Trophoblast cell (in vitro differentiated cells and primary cell): ENCODE measurements around the gene NECAB3.

Experiments used
- DNase-seq, 2 donors: peaks; one replicate each; pipeline ENCODE4 v3.0.0-alpha.2; 2016
- H2AFZ ChIP-seq: 2 replicates; pipeline ENCODE4 v1.6.1; 2013; ENCODE audit warnings: low read length, moderate library complexity, mild to moderate bottlenecking; ENCODE audit not compliant: insufficient read depth, poor library complexity
- H2AK5ac ChIP-seq: 2 replicates; pipeline ENCODE4 v1.6.1; 2013; ENCODE audit warnings: mild to moderate bottlenecking, low read length
- H2BK120ac ChIP-seq: 2 replicates; pipeline ENCODE4 v1.6.1; 2013; ENCODE audit warnings: low read length, mild to moderate bottlenecking, moderate library complexity; ENCODE audit not compliant: insufficient read depth, poor library complexity
- H2BK12ac ChIP-seq: 2 replicates; pipeline ENCODE4 v1.6.1; 2013; ENCODE audit warnings: mild to moderate bottlenecking, low read length, moderate library complexity
- H2BK5ac ChIP-seq: 2 replicates; pipeline ENCODE4 v1.6.1; 2013; ENCODE audit warnings: low read length, low read depth, moderate library complexity, mild to moderate bottlenecking; ENCODE audit not compliant: poor library complexity
- H3K14ac ChIP-seq: 2 replicates; pipeline ENCODE4 v1.6.1; 2013; ENCODE audit warnings: mild to moderate bottlenecking, low read length
- H3K18ac ChIP-seq: 2 replicates; pipeline ENCODE4 v1.6.1; 2013; ENCODE audit warnings: mild to moderate bottlenecking, low read length
- H3K23ac ChIP-seq: 2 replicates; pipeline ENCODE4 v1.6.1; 2013; ENCODE audit warnings: low read length
- H3K27ac ChIP-seq: 2 replicates; pipeline ENCODE4 v1.5.1; 2013; ENCODE audit warnings: low read depth, mild to moderate bottlenecking, inconsistent platforms, low read length, moderate library complexity
- H3K27me3 ChIP-seq: 2 replicates; pipeline ENCODE4 v1.6.1; 2013; ENCODE audit warnings: inconsistent platforms, mild to moderate bottlenecking, low read length, moderate library complexity; ENCODE audit not compliant: insufficient read depth
- H3K36me3 ChIP-seq, 2 experiments: 1 replicate in 1 of 2; 2 replicates in 1 of 2; pipeline ENCODE4 v1.6.1; 2013; ENCODE audit warnings: low read length in 2 of 2, mild to moderate bottlenecking in 2 of 2, moderate library complexity in 1 of 2; ENCODE audit not compliant: insufficient read depth in 2 of 2, control insufficient read depth in 1 of 2
- H3K4ac ChIP-seq: 2 replicates; pipeline ENCODE4 v1.6.1; 2013; ENCODE audit warnings: low read depth, mild to moderate bottlenecking, low read length, moderate library complexity
- H3K4me1 ChIP-seq, 2 experiments: 1 replicate in 1 of 2; 2 replicates in 1 of 2; pipeline ENCODE4 v1.6.1; 2013; ENCODE audit warnings: low read length in 2 of 2, mild to moderate bottlenecking in 2 of 2, moderate library complexity in 1 of 2; ENCODE audit not compliant: insufficient read depth in 2 of 2, control insufficient read depth in 1 of 2
- H3K4me2 ChIP-seq: 2 replicates; pipeline ENCODE4 v1.6.1; 2013; ENCODE audit warnings: inconsistent platforms, mild to moderate bottlenecking, low read length, moderate library complexity
- H3K4me3 ChIP-seq: 2 replicates; pipeline ENCODE4 v1.5.1; 2013; ENCODE audit warnings: mild to moderate bottlenecking, low read depth, low read length, inconsistent platforms
- H3K79me1 ChIP-seq: one replicate; pipeline ENCODE4 v1.6.1; 2013; ENCODE audit warnings: low read length
- H3K79me2 ChIP-seq: 2 replicates; pipeline ENCODE4 v1.6.1; 2013; ENCODE audit warnings: low read length, mild to moderate bottlenecking; ENCODE audit not compliant: control insufficient read depth, insufficient read depth, poor library complexity
- H3K9ac ChIP-seq: 2 replicates; pipeline ENCODE4 v1.6.1; 2013; ENCODE audit warnings: mild to moderate bottlenecking, low read length
- H3K9me3 ChIP-seq: 2 replicates; pipeline ENCODE4 v1.6.1; 2013; ENCODE audit warnings: low read depth, mild to moderate bottlenecking, control low read depth, inconsistent platforms, low read length; ENCODE audit not compliant: insufficient read depth
- H4K12ac ChIP-seq: 2 replicates; pipeline ENCODE4 v1.6.1; 2013; ENCODE audit warnings: low read depth, mild to moderate bottlenecking, low read length, moderate library complexity
- H4K8ac ChIP-seq: 2 replicates; pipeline ENCODE4 v1.6.1; 2013; ENCODE audit warnings: low read depth, mild to moderate bottlenecking, low read length, moderate library complexity
- H4K91ac ChIP-seq: one replicate; pipeline ENCODE4 v1.6.1; 2013; ENCODE audit warnings: low read depth, mild to moderate bottlenecking, low read length, moderate library complexity
- WGBS: extraction: QIAGEN DNeasy Blood & Tissue Kit; methylation state at CpG from one replicate; pipeline ENCODE4 v1.1.7; 2013; ENCODE audit warnings: missing lambda C conversion rate; ENCODE audit not compliant: insufficient read length, insufficient coverage; ENCODE audit errors: extremely low coverage; 5-methylcytosine and 5-hydroxymethylcytosine counted together

Gene NECAB3

DNA sequence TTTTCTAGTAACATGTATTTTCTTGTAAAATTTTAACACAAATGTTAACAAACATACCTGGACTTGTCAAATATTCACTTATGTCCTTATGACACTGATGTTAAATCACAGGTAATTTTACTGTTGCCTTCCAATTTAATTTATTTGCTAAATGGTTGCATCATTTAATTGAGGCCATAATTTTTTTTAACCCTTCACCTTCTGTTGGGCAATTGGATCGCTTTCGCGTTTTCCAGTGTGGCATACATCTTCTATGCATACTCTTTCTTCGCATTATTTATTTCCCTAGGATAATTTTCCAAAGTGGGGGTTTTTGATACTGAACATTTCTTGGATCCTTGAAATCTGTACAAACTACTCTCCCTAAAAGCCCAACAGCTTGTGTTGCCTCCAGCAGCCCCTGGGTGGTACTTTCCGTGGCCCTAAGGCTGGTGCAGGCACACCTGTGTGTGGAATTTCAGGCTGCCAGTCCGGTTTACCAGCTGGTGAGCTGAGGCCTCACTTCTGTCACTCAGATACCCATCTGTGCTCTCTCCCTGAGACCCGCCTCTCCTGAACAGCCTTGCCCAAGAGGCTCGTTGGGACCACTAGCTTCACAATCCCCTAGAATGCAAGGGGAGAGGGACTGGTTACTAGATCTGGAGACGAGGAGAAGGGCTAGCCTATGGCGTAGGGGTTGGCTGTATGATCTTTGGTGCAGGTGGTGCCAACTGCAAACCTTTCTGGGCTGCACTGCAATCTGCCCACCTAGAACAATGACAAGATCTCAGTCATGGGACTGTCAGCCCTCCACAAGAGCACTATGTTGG lies 23.3 kb downstream of the NECAB3 start:
- no CpG with 5 or more reads among the region's 10 CpGs for WGBS

DNA sequence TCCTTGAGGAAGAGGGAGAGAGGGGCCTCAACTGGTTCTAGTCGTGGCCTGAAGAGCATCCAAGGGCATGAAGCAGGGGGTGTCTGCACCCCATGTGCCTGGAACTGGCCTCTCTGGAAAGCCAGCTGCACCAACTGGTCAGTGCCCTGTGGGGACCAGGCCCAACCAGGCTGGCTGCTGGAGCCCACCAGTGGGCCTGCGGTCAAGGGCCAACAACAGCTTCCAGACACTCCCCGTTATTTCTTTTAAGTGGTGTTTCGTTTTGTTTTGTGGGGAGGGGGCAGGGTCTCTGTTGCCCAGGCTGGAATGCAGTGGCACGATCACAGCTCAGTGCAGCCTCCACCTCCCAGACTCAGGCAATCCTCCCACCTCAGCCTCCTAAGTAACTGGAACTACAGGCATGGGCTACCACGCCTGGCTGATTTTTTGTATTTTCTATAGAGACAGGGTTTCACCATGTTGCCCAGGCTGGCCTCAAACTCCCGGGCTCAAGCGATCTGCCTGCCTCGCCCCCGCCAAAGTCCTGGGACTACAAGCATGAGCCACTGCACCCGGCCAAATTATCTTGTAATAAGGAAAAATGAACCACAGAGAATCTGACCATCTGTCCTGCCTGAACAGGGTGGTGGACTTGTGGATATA lies 24.0 kb downstream of the NECAB3 start:
- H2BK12ac ChIP-seq: no peak overlapping the region
- no peak overlapping the region for H2AK5ac ChIP-seq
- H3K18ac ChIP-seq: no peak overlapping the region
- no peak overlapping the region for H4K12ac ChIP-seq
- H3K79me1 ChIP-seq: no peaks in the 10 kb centered on the region
- no peak overlapping the region for H2AFZ ChIP-seq
- H2BK120ac ChIP-seq: no peak overlapping the region
- no peak overlapping the region for H3K14ac ChIP-seq
- no peaks in the 10 kb centered on the region for H3K27me3 ChIP-seq
- H3K4me1 ChIP-seq: peaks cover 6 to 9% of the 10 kb centered on the region in 2 experiments
- no peak overlapping the region for H3K4me3 ChIP-seq
- H3K9ac ChIP-seq: no peak overlapping the region
- no peak overlapping the region for H4K8ac ChIP-seq
- no peak overlapping the region for H4K91ac ChIP-seq
- WGBS: no CpG with 5 or more reads among the region's 11 CpGs
- no peak overlapping the region for H2BK5ac ChIP-seq
- H3K36me3 ChIP-seq: peaks cover 4 to 9% of the 10 kb centered on the region in 2 experiments
- no peak overlapping the region for H3K23ac ChIP-seq
- H3K4me2 ChIP-seq: no peak overlapping the region
- H3K4ac ChIP-seq: no peak overlapping the region
- H3K9me3 ChIP-seq: no peaks in the 10 kb centered on the region
- H3K27ac ChIP-seq: no peak overlapping the region
- DNase-seq: no peak
- H3K79me2 ChIP-seq: no peaks in the 10 kb centered on the region

More for the DNA sequence above, 23.3 kb downstream of the NECAB3 start:
- DNase-seq: peak; percentile 66 to 82
- Histone ChIP-seq H3K14ac (no peak overlapping the region), H3K4me3 (no peak overlapping the region), H3K4me2 (no peak overlapping the region), H3K4ac (no peak overlapping the region), H2BK5ac (no peak overlapping the region), H4K12ac (no peak overlapping the region), H4K8ac (no peak overlapping the region), H3K23ac (no peak overlapping the region), H2BK120ac (no peak overlapping the region), H3K27me3 (no peaks in the 10 kb centered on the region), H2AK5ac (no peak overlapping the region), H3K4me1 (peaks cover 7 to 10% of the 10 kb centered on the region in 2 experiments), H3K79me1 (no peaks in the 10 kb centered on the region), H3K79me2 (no peaks in the 10 kb centered on the region), H3K36me3 (peaks cover 2 to 6% of the 10 kb centered on the region in 2 experiments), H4K91ac (no peak overlapping the region), H3K27ac (no peak overlapping the region), H2AFZ (no peak overlapping the region), H2BK12ac (no peak overlapping the region), H3K18ac (no peak overlapping the region), H3K9me3 (no peaks in the 10 kb centered on the region), H3K9ac (no peak overlapping the region)

DNA sequence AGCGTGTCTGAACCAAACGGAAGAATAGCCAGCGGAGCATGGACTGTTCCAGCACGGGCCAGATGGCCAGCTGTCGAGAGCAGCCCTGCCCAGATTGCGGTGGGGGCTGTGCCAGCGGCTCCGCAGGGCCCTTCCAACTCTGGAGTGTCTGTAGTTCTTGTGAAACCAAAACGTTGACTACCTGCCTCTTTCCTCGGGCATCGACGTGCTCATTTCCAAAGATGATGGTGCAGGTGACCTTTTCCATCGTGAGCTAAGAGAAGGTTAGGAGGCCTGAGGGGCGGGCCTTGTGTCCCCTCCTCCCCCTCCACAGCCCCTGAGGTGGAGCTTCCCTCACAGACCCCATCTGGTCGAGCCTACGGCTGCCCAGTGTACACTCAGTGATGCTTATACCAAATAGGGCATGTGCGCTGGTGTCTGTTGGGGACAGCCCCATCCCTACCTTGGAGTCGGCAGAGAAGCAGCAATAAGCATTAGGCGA lies 25.0 kb downstream of the NECAB3 start:
- H3K27me3 ChIP-seq: no peaks in the 10 kb centered on the region

DNA sequence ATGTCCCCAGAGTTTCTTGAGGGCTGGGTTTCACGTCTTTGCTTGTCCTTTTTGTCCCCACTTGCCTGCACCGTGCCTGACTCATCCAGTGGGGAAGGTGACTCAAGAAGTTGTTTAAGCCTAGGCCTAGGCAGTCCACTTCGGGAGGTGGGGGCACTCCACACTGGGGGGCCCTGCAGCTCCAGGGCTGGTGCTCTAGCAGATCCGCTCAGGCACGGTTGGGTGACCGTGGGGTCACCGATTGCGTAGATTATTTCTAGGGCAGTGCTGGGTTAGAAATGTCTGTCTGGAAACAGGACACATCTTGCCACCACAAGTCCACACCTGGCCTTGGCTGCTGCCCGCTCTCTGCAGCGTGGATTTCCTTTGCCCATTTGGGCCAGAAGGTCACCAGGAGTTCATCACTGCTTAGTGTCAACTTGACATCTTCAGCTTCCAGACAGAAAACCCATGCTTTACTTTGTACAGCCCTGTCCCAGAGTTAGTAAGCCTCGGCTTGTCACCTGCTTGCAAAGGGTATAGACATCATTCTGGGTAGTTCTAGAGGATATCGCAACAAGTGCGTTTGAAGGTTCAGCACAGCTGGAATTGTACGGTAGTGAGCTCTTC lies 25.7 kb downstream of the NECAB3 start:
- Histone ChIP-seq H3K79me1 (no peaks in the 10 kb centered on the region), H2BK5ac (no peak overlapping the region), H3K23ac (no peak overlapping the region), H3K4me2 (no peak overlapping the region), H3K14ac (no peak overlapping the region), H3K79me2 (no peaks in the 10 kb centered on the region), H2BK120ac (no peak overlapping the region), H4K8ac (no peak overlapping the region), H3K9me3 (no peaks in the 10 kb centered on the region), H4K12ac (no peak overlapping the region), H3K4me1 (peaks cover 0 to 2% of the 10 kb centered on the region in 2 experiments), H3K4me3 (no peak overlapping the region), H3K27ac (no peak overlapping the region), H2AFZ (no peak overlapping the region), H3K18ac (no peak overlapping the region), H3K27me3 (no peaks in the 10 kb centered on the region), H2AK5ac (no peak overlapping the region), H4K91ac (no peak overlapping the region), H3K36me3 (peaks cover 13 to 17% of the 10 kb centered on the region in 2 experiments), H3K9ac (peak overlapping the region; percentile 59), H2BK12ac (no peak overlapping the region), H3K4ac (no peak overlapping the region)
- no CpG with 5 or more reads among the region's 14 CpGs for WGBS
- no peak for DNase-seq

More for the DNA sequence above, 25.0 kb downstream of the NECAB3 start:
- H4K91ac ChIP-seq: no peak overlapping the region
- no peak overlapping the region for H2BK12ac ChIP-seq
- no peak for DNase-seq
- no peak overlapping the region for H3K27ac ChIP-seq
- no peaks in the 10 kb centered on the region for H3K79me1 ChIP-seq
- no peak overlapping the region for H2BK120ac ChIP-seq
- H4K12ac ChIP-seq: no peak overlapping the region
- H3K9me3 ChIP-seq: no peaks in the 10 kb centered on the region
- H3K4ac ChIP-seq: no peak overlapping the region
- no peaks in the 10 kb centered on the region for H3K79me2 ChIP-seq
- no peak overlapping the region for H2AFZ ChIP-seq
- no peak overlapping the region for H3K14ac ChIP-seq
- H3K18ac ChIP-seq: no peak overlapping the region
- H3K4me3 ChIP-seq: no peak overlapping the region
- H3K4me1 ChIP-seq: peaks cover 0 to 2% of the 10 kb centered on the region in 2 experiments
- no peak overlapping the region for H3K23ac ChIP-seq
- no CpG with 5 or more reads among the region's 19 CpGs for WGBS
- H3K36me3 ChIP-seq: peaks cover 11 to 17% of the 10 kb centered on the region in 2 experiments
- H2AK5ac ChIP-seq: no peak overlapping the region
- no peak overlapping the region for H2BK5ac ChIP-seq
- no peak overlapping the region for H3K9ac ChIP-seq
- no peak overlapping the region for H3K4me2 ChIP-seq
- no peak overlapping the region for H4K8ac ChIP-seq
